ENCODE measurements around the gene TECPR1. TPM values are rescaled to one million over a fixed set of nuclear protein-coding genes. Genes with fewer than 3 reads are reported as not detected.
A peak's percentile ranks its signal among the peaks of the same experiment; 100 is the strongest.

TECPR1 gene
- total RNA-seq, 4 donors from 2014 or later, result 16.0 to 59.6 (median 33.9) TPM

DNA sequence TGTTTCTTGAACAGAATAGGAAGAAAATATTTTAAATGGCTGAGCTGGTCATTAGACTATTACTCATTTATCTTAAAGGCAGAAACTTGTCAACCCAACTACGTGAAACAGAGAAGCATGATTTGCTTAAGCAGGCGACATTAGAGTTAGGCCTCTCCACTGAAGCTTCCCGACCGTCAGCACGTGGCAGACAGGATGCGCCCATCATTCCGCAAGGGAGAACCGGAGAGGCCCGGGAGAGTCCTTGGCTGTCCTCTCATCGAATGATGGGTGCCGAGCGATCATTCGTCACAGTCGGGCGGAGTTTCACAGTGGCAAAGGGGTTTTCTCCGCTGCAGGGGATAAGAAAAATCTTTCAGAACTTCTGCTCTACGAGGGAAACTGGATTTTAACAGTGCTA is 41.2 kb upstream of the TECPR1 start:
- Histone ChIP-seq H3K9me3 (no peaks in the 10 kb centered on the region), H3K36me3 (peaks cover 0 to 43% of the 10 kb centered on the region in 2 donors), H3K27me3 (no peaks in the 10 kb centered on the region), H3K4me3 (no peak overlapping the region), H3K4me1 (peaks cover 17 to 18% of the 10 kb centered on the region in 2 donors), H3K27ac (no peak overlapping the region)
- intact Hi-C loops (cut with DNase I; ENCODE audit: low total_unique reads), result no loop called here
- no peak for DNase-seq
- no peak for ATAC-seq
- in situ Hi-C loops (cut with MboI; ENCODE audit: low sequenced_read_pairs in 4 of 4), result no loop called here
- no peak for TF ChIP-seq POLR2A (IDR thresholded peaks at IDR 0.05)
- TF ChIP-seq, protein P1, sequence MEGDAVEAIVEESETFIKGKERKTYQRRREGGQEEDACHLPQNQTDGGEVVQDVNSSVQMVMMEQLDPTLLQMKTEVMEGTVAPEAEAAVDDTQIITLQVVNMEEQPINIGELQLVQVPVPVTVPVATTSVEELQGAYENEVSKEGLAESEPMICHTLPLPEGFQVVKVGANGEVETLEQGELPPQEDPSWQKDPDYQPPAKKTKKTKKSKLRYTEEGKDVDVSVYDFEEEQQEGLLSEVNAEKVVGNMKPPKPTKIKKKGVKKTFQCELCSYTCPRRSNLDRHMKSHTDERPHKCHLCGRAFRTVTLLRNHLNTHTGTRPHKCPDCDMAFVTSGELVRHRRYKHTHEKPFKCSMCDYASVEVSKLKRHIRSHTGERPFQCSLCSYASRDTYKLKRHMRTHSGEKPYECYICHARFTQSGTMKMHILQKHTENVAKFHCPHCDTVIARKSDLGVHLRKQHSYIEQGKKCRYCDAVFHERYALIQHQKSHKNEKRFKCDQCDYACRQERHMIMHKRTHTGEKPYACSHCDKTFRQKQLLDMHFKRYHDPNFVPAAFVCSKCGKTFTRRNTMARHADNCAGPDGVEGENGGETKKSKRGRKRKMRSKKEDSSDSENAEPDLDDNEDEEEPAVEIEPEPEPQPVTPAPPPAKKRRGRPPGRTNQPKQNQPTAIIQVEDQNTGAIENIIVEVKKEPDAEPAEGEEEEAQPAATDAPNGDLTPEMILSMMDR (IDR thresholded peaks at IDR 0.05 in 4 of 5, conservative IDR thresholded peaks at IDR 0.05 in 1 of 5), result no peak

DNA sequence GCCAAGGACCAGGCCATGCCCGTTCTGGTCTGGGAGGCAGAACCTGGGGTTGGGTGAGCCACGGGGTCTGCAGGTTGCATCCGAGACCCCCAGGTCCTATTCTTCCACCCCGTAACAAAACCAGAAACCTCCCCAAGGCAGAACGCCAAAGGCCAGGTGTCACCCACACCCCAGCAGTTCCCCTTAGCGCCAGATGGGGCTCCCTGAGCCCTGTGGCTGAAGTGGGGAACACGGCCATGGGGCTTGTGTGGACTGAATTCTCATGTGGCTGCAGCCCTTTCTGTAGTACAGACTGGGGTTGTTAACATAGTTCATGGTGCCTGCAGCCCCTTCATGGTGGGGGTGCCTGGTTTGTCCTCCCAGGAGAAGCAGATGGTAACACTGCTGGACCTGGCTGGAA is 39.7 kb upstream of the TECPR1 start:
- DNase-seq (no peak), ATAC-seq (no peak)
- Histone ChIP-seq H3K27me3 (no peaks in the 10 kb centered on the region), H3K36me3 (peaks cover 0 to 43% of the 10 kb centered on the region in 2 donors), H3K4me1 (peaks cover 33% of the 10 kb centered on the region in 2 donors), H3K9me3 (no peaks in the 10 kb centered on the region), H3K27ac (peak overlapping the region in 1 of 4 donors; percentile 41), H3K4me3 (no peak overlapping the region)
- intact Hi-C loops (cut with DNase I; ENCODE audit: low total_unique reads) (no loop called here), in situ Hi-C loops (cut with MboI; ENCODE audit: low sequenced_read_pairs in 4 of 4) (no loop called here)
- TF ChIP-seq, protein P1 (IDR thresholded peaks at IDR 0.05 in 4 of 5, conservative IDR thresholded peaks at IDR 0.05 in 1 of 5), result peak in 1 of 5 experiments; percentile 11
- no peak for TF ChIP-seq POLR2A (IDR thresholded peaks at IDR 0.05)

DNA sequence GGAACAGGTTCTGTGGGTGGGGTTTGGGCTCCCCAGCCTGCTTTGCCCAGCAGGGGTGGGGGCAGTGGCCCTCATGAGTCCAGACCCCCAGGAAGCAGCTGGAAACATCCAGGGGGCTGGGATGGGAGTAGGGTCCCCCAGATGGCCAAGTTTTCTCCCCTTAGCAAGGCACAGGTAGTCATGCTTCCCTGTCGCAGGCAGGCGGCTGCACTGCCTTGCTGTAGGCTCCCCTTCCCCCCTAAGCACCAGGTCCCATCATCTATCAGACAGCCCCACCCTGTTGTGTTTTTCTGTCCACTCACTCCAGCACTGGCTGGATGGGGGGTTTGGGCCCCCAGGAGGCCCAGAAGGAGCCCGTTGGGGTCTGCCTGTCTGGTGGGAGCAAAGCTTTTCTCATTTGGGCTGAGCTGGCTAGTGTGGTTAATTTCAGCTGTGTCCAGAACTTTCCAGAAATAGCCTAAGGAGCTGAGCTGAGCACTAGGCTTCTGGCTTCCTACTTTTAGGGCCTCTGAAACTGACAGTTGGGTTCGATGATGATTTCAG is 37.4 kb upstream of the TECPR1 start:
- H3K27me3 ChIP-seq, result no peaks in the 10 kb centered on the region
- peaks cover 51 to 53% of the 10 kb centered on the region in 2 donors for H3K4me1 ChIP-seq
- H3K36me3 ChIP-seq, result peaks cover 0 to 41% of the 10 kb centered on the region in 2 donors
- no peak overlapping the region for H3K4me3 ChIP-seq
- intact Hi-C loops (cut with DNase I; ENCODE audit: low total_unique reads) (loop anchor here (10.0 kb wide), 1 partner anchor 585 kb away; the partner anchor contains the start of genes TMEM130 and TRRAP), in situ Hi-C loops (cut with MboI; ENCODE audit: low sequenced_read_pairs in 4 of 4) (loop anchor here in 1 of 4 donors (10.0 kb wide), 1 partner anchor 115 kb away; no protein-coding TSS in a partner anchor)
- TF ChIP-seq POLR2A (IDR thresholded peaks at IDR 0.05), result no peak
- DNase-seq, result no peak
- no peaks in the 10 kb centered on the region for H3K9me3 ChIP-seq
- peak overlapping the region; percentile 96 to 100 (median 99) for H3K27ac ChIP-seq
- no peak for ATAC-seq

DNA sequence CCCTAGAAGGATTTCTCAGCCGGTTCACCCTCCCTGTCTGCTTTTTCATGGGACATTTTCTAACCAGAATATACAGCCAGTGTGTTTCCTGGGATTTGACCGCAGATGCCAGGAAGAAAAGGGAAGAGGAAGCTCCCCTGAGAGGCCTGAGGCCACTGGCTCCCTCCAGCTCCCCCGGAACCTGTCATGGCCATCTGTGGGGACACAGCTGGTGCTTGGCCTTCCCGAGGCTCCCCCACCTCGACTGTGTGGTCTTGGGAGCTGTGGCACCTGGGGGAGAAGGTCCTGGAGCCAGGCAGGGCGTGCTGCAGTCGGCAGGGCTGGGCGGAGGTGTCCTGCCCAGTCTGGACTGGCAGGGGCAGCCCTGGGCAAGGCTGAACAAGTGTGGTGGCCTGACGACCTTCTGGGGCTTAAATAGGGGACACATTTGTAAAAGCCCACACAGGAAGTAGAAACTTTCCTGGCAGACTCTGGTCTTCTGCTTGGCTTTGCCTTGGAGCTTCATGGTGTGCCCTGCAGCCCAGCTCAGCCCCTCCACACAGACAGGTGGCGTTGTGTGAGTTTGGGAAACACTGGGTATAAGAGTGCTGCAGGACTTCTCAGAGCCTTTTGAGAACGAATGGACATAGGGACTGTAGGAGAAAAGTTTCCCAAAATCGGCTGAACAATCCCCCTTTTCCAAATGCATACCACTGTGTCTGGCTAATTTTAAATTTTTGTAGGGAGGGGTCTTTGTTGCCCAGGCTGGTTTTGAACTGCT is 36.2 kb upstream of the TECPR1 start:
- TF ChIP-seq, protein P1 (IDR thresholded peaks at IDR 0.05 in 4 of 5, conservative IDR thresholded peaks at IDR 0.05 in 1 of 5), result no peak
- TF ChIP-seq POLR2A (IDR thresholded peaks at IDR 0.05), result no peak
- H3K4me3 ChIP-seq, result peak overlapping the region in 2 of 4 donors; percentile 50 to 84
- peaks cover 0 to 29% of the 10 kb centered on the region in 2 donors for H3K36me3 ChIP-seq
- peak overlapping the region; percentile 96 to 100 (median 99) for H3K27ac ChIP-seq
- H3K27me3 ChIP-seq, result no peaks in the 10 kb centered on the region
- intact Hi-C loops (cut with DNase I; ENCODE audit: low total_unique reads), result loop anchor here (10.0 kb wide), 1 partner anchor 587 kb away; the partner anchor contains the start of genes TMEM130 and TRRAP
- ATAC-seq, result no peak
- in situ Hi-C loops (cut with MboI; ENCODE audit: low sequenced_read_pairs in 4 of 4), result loop anchor here in 1 of 4 donors (10.0 kb wide), 1 partner anchor 113 kb away; no protein-coding TSS in a partner anchor
- peak in 1 of 2 donors; percentile 33 for DNase-seq
- no peaks in the 10 kb centered on the region for H3K9me3 ChIP-seq
- peaks cover 58 to 59% of the 10 kb centered on the region in 2 donors for H3K4me1 ChIP-seq

DNA sequence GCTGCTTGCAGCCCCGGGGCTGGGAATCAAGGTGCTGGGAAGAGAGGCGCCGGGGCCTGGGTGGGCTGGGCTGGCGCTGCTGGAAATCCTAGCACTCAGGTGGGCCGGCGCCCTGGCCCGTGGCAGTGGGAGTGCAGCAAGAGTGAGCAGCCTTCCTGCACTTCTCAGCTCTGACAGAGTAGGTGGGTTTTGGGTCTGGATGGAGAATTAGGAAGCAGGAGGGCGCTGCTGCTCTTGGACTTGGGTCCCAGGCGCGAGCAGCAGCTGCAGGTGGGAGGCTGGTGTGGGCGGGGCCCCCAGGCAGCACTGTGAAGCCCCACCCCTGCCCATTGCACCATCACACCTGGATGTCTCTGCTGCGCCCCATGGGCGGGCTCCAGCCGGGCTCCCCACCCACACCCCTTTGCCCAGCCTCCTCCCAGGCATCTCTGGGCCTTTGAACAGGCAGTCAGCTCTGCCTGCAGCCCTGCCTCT is 35.5 kb upstream of the TECPR1 start:
- H3K9me3 ChIP-seq, result no peaks in the 10 kb centered on the region
- H3K27ac ChIP-seq, result peak overlapping the region; percentile 96 to 100 (median 99)
- ATAC-seq (no peak), DNase-seq (peak in 1 of 2 donors; percentile 60)
- H3K36me3 ChIP-seq, result peaks cover 0 to 22% of the 10 kb centered on the region in 2 donors
- intact Hi-C loops (cut with DNase I; ENCODE audit: low total_unique reads), result loop anchor here (10.0 kb wide), 1 partner anchor 587 kb away; the partner anchor contains the start of genes TMEM130 and TRRAP
- peak overlapping the region; percentile 50 to 98 (median 88) for H3K4me3 ChIP-seq
- H3K4me1 ChIP-seq, result peaks cover 59 to 63% of the 10 kb centered on the region in 2 donors
- TF ChIP-seq, protein P1 (IDR thresholded peaks at IDR 0.05 in 4 of 5, conservative IDR thresholded peaks at IDR 0.05 in 1 of 5), result no peak
- TF ChIP-seq POLR2A (IDR thresholded peaks at IDR 0.05), result peak in 1 of 2 donors; percentile 14
- in situ Hi-C loops (cut with MboI; ENCODE audit: low sequenced_read_pairs in 4 of 4), result loop anchor here in 1 of 4 donors (10.0 kb wide), 1 partner anchor 113 kb away; no protein-coding TSS in a partner anchor
- H3K27me3 ChIP-seq, result no peaks in the 10 kb centered on the region
